ENCODE measurements around the gene CKMT1B. TPM values are rescaled to one million over a fixed set of nuclear protein-coding genes. Genes with fewer than 3 reads are reported as not detected.
"Not testable (repeated sequence)": the region's sequence is repeated elsewhere in the genome, so short reads cannot be mapped to it uniquely, and the experiment has no call there.

Gene CKMT1B
- total RNA-seq, 1 experiment from 2014 or later: 31.0 TPM

DNA sequence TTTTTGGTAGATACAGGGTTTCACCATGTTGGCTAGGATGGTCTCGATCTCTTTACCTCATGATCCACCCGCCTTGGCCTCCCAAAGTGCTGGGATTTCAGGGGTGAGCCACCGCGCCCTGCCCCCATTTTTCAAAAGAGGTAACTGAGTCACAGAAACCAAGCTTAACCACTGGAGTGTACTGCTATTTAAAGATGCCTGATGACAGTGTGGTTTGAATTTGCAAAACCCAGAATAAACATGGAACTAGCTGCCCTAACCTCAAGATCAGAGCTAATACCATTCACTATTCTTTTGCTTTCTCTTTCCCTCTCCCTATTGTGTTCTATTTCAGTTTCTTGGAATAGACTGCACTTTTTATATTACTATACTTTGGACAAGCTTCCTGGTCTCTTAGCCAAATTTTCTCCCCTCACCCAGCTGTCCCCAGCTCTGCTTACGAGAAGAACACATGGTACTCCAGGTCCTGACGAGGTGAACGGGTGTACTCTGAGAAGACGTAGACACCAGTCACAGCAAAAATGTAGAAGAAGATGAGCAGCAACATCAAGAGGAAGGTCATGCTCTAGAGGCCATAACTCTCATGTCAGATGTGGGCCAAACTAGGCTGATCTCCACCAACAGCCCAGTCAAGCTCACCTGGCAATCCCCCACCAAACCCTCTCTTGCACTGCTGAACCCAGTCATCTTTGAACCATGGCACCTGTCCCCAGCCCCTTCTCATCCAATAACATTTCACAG lies 44.8 kb downstream of the CKMT1B start:
- H3K9ac ChIP-seq (ENCODE audit: extremely low read depth, insufficient read length, low read length); H3K23ac ChIP-seq (ENCODE audit: insufficient read length, low read depth, low read length); H3K79me1 ChIP-seq (ENCODE audit: insufficient read depth, low read depth, low read length, poor library complexity, severe bottlenecking); H3K27ac Mint-ChIP-seq; DNase-seq; H4K91ac ChIP-seq (ENCODE audit: insufficient read length, low read depth, low read length); H3K4me1 Mint-ChIP-seq; H3K18ac ChIP-seq (ENCODE audit: insufficient read length, low read depth, low read length); H2BK15ac ChIP-seq (ENCODE audit: low read depth, low read length); H4K20me1 ChIP-seq (ENCODE audit: control insufficient read depth, insufficient read depth, insufficient read length); H2BK5ac ChIP-seq (ENCODE audit: insufficient read length, low read length); H3K23me2 ChIP-seq (ENCODE audit: insufficient read length, low read depth, low read length, poor library complexity, severe bottlenecking); H2BK12ac ChIP-seq (ENCODE audit: insufficient read length, low read depth, low read length); H3K14ac ChIP-seq (ENCODE audit: insufficient read depth, low read length); H4K8ac ChIP-seq (replicated peaks; ENCODE audit: insufficient read length, low read depth, low read length); H2BK120ac ChIP-seq (ENCODE audit: low read depth, low read length, poor library complexity, severe bottlenecking); H4K5ac ChIP-seq (ENCODE audit: insufficient read length, low read depth, low read length); H2AK5ac ChIP-seq (ENCODE audit: insufficient read length, low read length); H2AFZ ChIP-seq (ENCODE audit: low read length); H3K27ac ChIP-seq (ENCODE audit: insufficient read length, low read depth, low read length); H3T11ph ChIP-seq (ENCODE audit: low read length); H3K4me3 Mint-ChIP-seq; H3K4me2 ChIP-seq (ENCODE audit: insufficient read depth, insufficient read length, low read length); H3K27me3 Mint-ChIP-seq (ENCODE audit: low read depth); H3K9me3 ChIP-seq (ENCODE audit: control insufficient read depth, low read depth, low read length); H3K27me3 ChIP-seq (ENCODE audit: insufficient read depth, low read length); H3K4ac ChIP-seq (ENCODE audit: low read depth, low read length); H3K9me3 Mint-ChIP-seq; H3K4me1 ChIP-seq (ENCODE audit: insufficient read depth, low read length); H3K36me3 Mint-ChIP-seq (ENCODE audit: insufficient read depth in 1 of 3, low read depth in 3 of 3); H3K56ac ChIP-seq (ENCODE audit: insufficient read length, low read depth, low read length); H3K79me2 ChIP-seq (ENCODE audit: insufficient read depth, low read length); H2BK20ac ChIP-seq (ENCODE audit: low read depth, low read length, poor library complexity, severe bottlenecking): not testable (repeated sequence)
- WGBS (ENCODE audit: extremely low coverage, insufficient read length, low lambda C conversion rate): no CpG with 5 or more reads among the region's 8 CpGs

Other genes starting within 250 kb of the CKMT1B start
- gene ZSCAN29, start 223.0 kb upstream of the CKMT1B start, total RNA-seq (2021): 46.7 and 52.5 TPM in 2 replicates
- gene TUBGCP4, start 222.9 kb upstream of the CKMT1B start, total RNA-seq (2021): 23.5 and 24.6 TPM in 2 replicates
- gene TP53BP1, start 100.9 kb upstream of the CKMT1B start, total RNA-seq (2021): 74.5 and 81.5 TPM in 2 replicates
- 2.5 TPM in 2 replicates for gene MAP1A, start 76.4 kb upstream of the CKMT1B start, total RNA-seq (2021)
- gene PPIP5K1, start 3.8 kb upstream of the CKMT1B start, total RNA-seq (2021): 28.5 and 30.1 TPM in 2 replicates
- gene STRC, start 24.8 kb downstream of the CKMT1B start, total RNA-seq (2021): 0.61 and 0.97 TPM in 2 replicates
- 1.6 and 4.6 TPM in 2 replicates for gene CATSPER2, start 54.8 kb downstream of the CKMT1B start, total RNA-seq (2021)
- gene CKMT1A, start 99.8 kb downstream of the CKMT1B start, total RNA-seq (2021): 35.5 and 38.4 TPM in 2 replicates
- 524 and 536 TPM in 2 replicates for gene PDIA3, start 152.4 kb downstream of the CKMT1B start, total RNA-seq (2021)
- 6.4 and 7.2 TPM in 2 replicates for gene ELL3, start 182.9 kb downstream of the CKMT1B start, total RNA-seq (2021)
- 819 and 831 TPM in 2 replicates for gene SERF2, start 198.3 kb downstream of the CKMT1B start, total RNA-seq (2021)
- 0.17 and 0.26 TPM in 2 replicates for gene SERINC4, start 206.2 kb downstream of the CKMT1B start, total RNA-seq (2021)
- gene HYPK, start 206.6 kb downstream of the CKMT1B start, total RNA-seq (2021): 25.4 and 25.9 TPM in 2 replicates
- gene MFAP1, start 230.7 kb downstream of the CKMT1B start, total RNA-seq (2021): 44.7 and 47.8 TPM in 2 replicates
- 29.6 and 31.1 TPM in 2 replicates for gene WDR76, start 233.0 kb downstream of the CKMT1B start, total RNA-seq (2021)